ENCODE measurements around the gene MYOC. TPM values are rescaled to one million over a fixed set of nuclear protein-coding genes. Genes with fewer than 3 reads are reported as not detected.

MYOC gene
- total RNA-seq, 1 donor from 2014 or later = 0.69 TPM

DNA sequence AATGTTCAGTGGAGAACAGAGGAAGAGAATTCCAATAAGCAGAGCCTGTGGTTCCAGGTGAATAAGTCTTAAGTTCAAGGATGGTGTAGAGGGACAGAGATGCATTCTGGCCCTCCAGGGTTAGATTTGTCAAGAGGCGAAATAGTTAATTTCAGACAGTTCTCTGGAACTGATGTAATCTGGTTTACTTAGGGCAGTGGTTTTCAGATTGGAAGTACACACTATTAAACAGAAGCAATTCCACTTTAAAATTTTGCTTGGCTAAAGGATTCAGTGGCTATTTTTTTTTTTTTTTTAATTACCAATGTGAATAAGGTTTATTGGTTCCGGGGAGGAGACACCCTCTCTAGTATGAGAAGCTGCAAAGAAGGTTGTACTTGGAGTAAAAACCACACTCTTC is 55.8 kb downstream of the MYOC start:
- no peak overlapping the region for H3K27ac ChIP-seq
- no peak for ATAC-seq
- H3K27me3 ChIP-seq = no peaks in the 10 kb centered on the region
- H3K9me3 ChIP-seq = no peaks in the 10 kb centered on the region
- peaks cover 25% of the 10 kb centered on the region for H3K36me3 ChIP-seq
- no peak overlapping the region for H3K4me3 ChIP-seq
- intact Hi-C loops (cut with DNase I) = no loop called here
- no peaks in the 10 kb centered on the region for H3K4me1 ChIP-seq
- TF ChIP-seq, protein P1, sequence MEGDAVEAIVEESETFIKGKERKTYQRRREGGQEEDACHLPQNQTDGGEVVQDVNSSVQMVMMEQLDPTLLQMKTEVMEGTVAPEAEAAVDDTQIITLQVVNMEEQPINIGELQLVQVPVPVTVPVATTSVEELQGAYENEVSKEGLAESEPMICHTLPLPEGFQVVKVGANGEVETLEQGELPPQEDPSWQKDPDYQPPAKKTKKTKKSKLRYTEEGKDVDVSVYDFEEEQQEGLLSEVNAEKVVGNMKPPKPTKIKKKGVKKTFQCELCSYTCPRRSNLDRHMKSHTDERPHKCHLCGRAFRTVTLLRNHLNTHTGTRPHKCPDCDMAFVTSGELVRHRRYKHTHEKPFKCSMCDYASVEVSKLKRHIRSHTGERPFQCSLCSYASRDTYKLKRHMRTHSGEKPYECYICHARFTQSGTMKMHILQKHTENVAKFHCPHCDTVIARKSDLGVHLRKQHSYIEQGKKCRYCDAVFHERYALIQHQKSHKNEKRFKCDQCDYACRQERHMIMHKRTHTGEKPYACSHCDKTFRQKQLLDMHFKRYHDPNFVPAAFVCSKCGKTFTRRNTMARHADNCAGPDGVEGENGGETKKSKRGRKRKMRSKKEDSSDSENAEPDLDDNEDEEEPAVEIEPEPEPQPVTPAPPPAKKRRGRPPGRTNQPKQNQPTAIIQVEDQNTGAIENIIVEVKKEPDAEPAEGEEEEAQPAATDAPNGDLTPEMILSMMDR (IDR thresholded peaks at IDR 0.05) = no peak
- no peak for DNase-seq

DNA sequence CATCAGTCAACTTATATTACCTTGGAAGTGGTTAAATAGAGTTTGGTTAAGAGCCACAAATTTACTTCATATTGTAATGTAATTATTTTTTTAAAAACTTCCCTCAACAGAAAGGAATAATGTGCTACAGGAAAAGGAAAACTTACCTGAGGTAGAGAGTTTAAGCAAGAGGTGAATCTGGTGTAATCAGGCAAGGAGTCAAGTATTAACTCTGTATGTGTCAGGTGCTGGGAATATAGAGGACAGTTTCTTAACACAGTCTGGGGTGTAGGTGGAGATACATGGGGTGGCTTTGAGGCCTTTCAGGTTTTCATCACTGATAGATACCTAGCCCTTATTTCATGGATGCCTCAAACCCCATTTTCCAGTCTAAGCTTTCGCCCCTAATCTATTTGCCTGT is 56.4 kb downstream of the MYOC start:
- no peaks in the 10 kb centered on the region for H3K9me3 ChIP-seq
- H3K4me3 ChIP-seq = no peak overlapping the region
- intact Hi-C loops (cut with DNase I) = no loop called here
- DNase-seq = no peak
- H3K27me3 ChIP-seq = no peaks in the 10 kb centered on the region
- TF ChIP-seq, protein P1 (IDR thresholded peaks at IDR 0.05) = no peak
- peak; percentile 52 for ATAC-seq
- H3K36me3 ChIP-seq = peaks cover 31% of the 10 kb centered on the region
- no peak overlapping the region for H3K27ac ChIP-seq
- no peaks in the 10 kb centered on the region for H3K4me1 ChIP-seq

DNA sequence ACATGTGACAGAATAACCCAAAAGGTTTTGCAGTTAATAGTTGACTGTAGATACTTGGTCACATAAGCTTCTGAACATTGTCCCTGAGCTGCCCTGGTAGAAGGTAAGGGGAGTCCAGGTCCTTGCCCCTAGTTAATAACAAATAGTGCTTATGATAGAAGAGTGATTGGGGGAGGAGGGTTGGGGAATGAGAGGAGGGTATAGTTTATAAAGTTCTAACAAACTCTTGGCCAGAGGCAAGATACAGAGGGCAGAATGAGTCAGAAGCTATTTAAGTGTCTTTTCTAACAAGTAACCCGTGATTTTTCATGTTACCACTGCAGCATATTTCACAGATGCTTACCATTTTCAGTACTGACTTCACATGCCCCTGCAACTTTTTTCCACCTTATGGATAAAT is 57.2 kb downstream of the MYOC start:
- Histone ChIP-seq H3K4me3 (no peak overlapping the region), H3K27ac (no peak overlapping the region), H3K27me3 (no peaks in the 10 kb centered on the region), H3K36me3 (peaks cover 39% of the 10 kb centered on the region), H3K9me3 (no peaks in the 10 kb centered on the region), H3K4me1 (no peaks in the 10 kb centered on the region)
- ATAC-seq (no peak), DNase-seq (no peak)
- TF ChIP-seq, protein P1 (IDR thresholded peaks at IDR 0.05) = no peak
- intact Hi-C loops (cut with DNase I) = no loop called here

DNA sequence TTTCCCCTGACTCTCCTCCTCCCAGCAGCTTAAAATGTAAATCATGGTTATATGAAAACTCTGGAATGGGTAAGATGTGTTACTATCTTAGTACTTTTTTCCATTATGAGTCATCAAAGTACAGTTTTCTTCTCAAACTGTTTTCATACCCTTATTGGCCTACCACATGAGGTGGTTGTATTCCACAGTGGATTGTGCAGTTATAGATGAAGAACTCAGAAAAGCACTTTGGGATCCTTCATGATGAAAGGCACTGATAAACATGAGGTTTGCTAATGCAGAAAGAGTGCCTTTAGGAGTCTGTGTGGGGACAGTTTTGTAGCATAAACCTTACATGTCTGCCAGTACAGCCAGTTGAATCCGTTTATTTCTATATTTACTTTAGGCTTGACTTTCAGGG is 62.5 kb downstream of the MYOC start:
- no peak for ATAC-seq
- no peak for DNase-seq
- TF ChIP-seq, protein P1 (IDR thresholded peaks at IDR 0.05) = no peak
- Histone ChIP-seq H3K36me3 (peaks cover 92% of the 10 kb centered on the region), H3K4me3 (no peak overlapping the region), H3K9me3 (no peaks in the 10 kb centered on the region), H3K27ac (no peak overlapping the region), H3K27me3 (no peaks in the 10 kb centered on the region), H3K4me1 (no peaks in the 10 kb centered on the region)
- intact Hi-C loops (cut with DNase I) = no loop called here

DNA sequence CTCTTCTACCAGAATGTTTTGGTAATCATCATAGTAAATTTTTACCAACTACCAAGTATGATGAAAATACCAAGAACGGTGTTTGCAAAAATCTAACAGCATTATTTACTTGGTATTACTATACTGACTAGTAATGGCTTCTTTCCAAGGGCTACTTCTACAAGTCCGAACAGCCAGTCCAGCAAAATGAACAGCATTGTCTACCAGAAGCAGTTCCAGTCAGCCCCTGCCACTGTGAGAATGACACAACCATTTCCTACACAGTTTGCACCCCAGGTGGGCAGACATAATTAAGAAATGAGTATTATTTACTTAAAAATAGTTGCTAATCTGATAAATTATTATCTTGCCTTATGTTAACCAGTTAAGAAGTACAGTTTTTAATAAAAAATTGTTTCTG is 64.3 kb downstream of the MYOC start:
- Histone ChIP-seq H3K4me3 (no peak overlapping the region), H3K27me3 (no peaks in the 10 kb centered on the region), H3K4me1 (no peaks in the 10 kb centered on the region), H3K27ac (no peak overlapping the region), H3K9me3 (no peaks in the 10 kb centered on the region), H3K36me3 (peaks cover 100% of the 10 kb centered on the region)
- intact Hi-C loops (cut with DNase I) = no loop called here
- TF ChIP-seq, protein P1 (IDR thresholded peaks at IDR 0.05) = no peak
- ATAC-seq (no peak), DNase-seq (no peak)

DNA sequence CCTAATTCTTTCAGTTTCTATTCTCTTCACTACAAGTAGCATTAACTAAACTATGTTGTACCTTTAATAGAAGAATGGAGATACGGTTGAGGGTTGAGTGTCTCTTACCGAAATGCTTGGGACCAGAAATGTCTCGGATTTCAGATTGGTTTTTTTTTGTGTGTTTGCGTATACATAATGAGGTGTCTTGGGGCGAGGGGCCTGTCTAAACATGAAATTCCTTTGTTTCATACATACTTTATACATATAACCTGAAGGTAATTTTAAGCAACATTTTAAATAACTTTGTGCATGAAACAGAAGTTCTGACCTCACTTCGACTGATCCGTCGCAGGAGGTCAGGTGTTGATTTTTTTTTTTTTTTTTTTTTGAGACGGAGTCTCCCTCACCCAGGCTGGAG is 66.8 kb downstream of the MYOC start:
- ATAC-seq = no peak
- no peak for DNase-seq
- Histone ChIP-seq H3K27ac (no peak overlapping the region), H3K4me1 (no peaks in the 10 kb centered on the region), H3K36me3 (peaks cover 100% of the 10 kb centered on the region), H3K9me3 (no peaks in the 10 kb centered on the region), H3K4me3 (no peak overlapping the region), H3K27me3 (no peaks in the 10 kb centered on the region)
- intact Hi-C loops (cut with DNase I) = no loop called here
- TF ChIP-seq, protein P1 (IDR thresholded peaks at IDR 0.05) = no peak
